Left lung (tissue), 10 donors: ENCODE measurements around the gene PAQR8. TPM values are rescaled to one million over a fixed set of nuclear protein-coding genes. Genes with fewer than 3 reads are reported as not detected.

Experiments used
- ATAC-seq: fragments of 200-7000 bp; cut with Tn5 transposase; one replicate; pipeline ENCODE4 v1.9.1; 2020; ENCODE audit warnings: moderate library complexity
- DNase-seq, 4 donors: peaks; one replicate each; pipeline ENCODE4 v3.0.0-alpha.2; 2013 to 2020
- H3K27ac ChIP-seq, 2 donors: fragments of 200-600 bp; sonication (generic) in 1 of 2; one replicate each; pipeline versions ENCODE4 v1.5.0 to v1.8.0; 2020 to 2021
- H3K27me3 ChIP-seq, 2 donors: fragments of 200-600 bp; sonication (generic) in 1 of 2; one replicate each; pipeline versions ENCODE4 v1.5.0 to v1.8.0; 2020 to 2021
- H3K36me3 ChIP-seq, 2 donors: fragments of 200-600 bp; sonication (generic) in 1 of 2; one replicate each; pipeline versions ENCODE4 v1.5.0 to v1.8.0; 2020 to 2021
- H3K4me1 ChIP-seq, 2 donors: fragments of 200-600 bp; one replicate each; pipeline ENCODE4 v1.8.0; 2021
- H3K4me3 ChIP-seq, 2 donors: fragments of 200-600 bp; sonication (generic) in 1 of 2; one replicate each; pipeline versions ENCODE4 v1.5.0 to v1.8.0; 2020 to 2021; ENCODE audit warnings: mild to moderate bottlenecking in 1 of 2
- H3K9me3 ChIP-seq, 2 donors: fragments of 200-600 bp; sonication (generic) in 1 of 2; one replicate each; pipeline versions ENCODE4 v1.5.0 to v1.8.0; 2020 to 2021
- CTCF ChIP-seq, 2 donors: fragments of 200-600 bp; sonication (generic) in 1 of 2; IDR thresholded peaks; one replicate each; pipeline versions ENCODE4 v1.5.0 to v1.8.0; 2021; ENCODE audit warnings: antibody characterized with exemption in 2 of 2
- intact Hi-C, 2 donors: fragments of 100-400 bp; cut with DNase I; formaldehyde crosslinking; loops; one replicate each; pipeline versions ENCODE4 v1.11.2 to v1.14.2; 2022
- polyA plus RNA-seq, 6 donors: library from polyadenylated mRNA; unstranded; fragments of 120-200 nt; gene quantifications; one replicate each; pipeline ENCODE4 v1.2.1, GENCODE V29; 2013; ENCODE audit not compliant: insufficient read length in 6 of 6
- total RNA-seq, 2 donors: library from RNA; stranded (reverse); fragmentation: NEBNext Ultra II Directional; extraction: Animal tissue kit (Norgen Biotek cat#: 25700); gene quantifications; one replicate each; pipeline ENCODE4 v1.2.1, GENCODE V29; 2021
- donor health status: DM: no; HTN: yes; CAD: no.
- donor health status: DM: no; HTN: no; CAD: no.

PAQR8 gene
- total and polyA plus RNA-seq, 8 donors: 9.3 to 22.9 (median 16.6) TPM

DNA sequence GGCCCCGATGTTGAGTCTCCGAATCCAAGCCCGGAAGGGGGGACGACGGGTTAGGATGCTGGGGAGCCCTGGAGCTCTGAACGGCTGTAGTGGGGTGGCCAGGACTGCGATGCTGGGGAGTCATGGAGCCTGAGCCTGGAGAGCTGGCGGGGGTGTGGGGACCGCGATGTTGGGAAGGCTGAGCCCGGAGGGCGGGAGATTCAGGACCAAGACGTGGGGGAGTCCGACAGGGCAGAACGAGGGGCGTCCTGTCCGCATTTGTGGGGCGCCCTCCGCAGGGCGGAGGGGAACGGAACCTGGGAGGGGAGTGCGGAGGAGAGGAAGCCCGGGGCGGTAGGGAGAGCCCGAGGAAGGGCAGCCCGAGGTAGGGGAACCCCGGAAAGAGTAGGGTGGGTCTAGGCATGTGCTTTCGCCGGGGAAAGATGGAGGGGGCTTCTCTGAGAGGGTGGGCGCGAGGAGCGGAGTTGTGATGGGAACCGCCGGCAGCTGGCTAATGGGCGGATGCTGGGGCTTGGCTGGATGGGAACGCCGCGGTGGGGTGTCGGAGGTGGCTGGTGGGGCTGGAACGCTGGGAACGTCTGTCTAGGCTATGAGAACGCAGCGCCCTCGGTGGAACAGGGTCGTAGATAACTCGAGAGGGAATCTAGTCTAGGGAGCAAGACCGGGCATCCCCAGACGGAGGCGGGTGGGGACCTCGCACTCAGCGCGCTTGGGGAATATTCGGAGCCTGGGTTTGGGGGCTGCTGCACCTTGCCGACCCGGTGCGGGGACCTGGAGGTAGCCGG, 684 bp downstream of the PAQR8 start:
- TF ChIP-seq CTCF (IDR thresholded peaks at IDR 0.05): no peak
- peak overlapping the region; percentile 58 to 86 for H3K27ac ChIP-seq
- DNase-seq (peak in 3 of 4 donors; percentile 42 to 86 (median 57)), ATAC-seq (peak; percentile 51)
- no peaks in the 10 kb centered on the region for H3K9me3 ChIP-seq
- H3K4me3 ChIP-seq: peak overlapping the region; percentile 60 to 81
- H3K36me3 ChIP-seq: peaks cover 0 to under 1% of the 10 kb centered on the region in 2 donors
- H3K27me3 ChIP-seq: no peaks in the 10 kb centered on the region
- peaks cover 7 to 25% of the 10 kb centered on the region in 2 donors for H3K4me1 ChIP-seq
- intact Hi-C loops: no loop called here

DNA sequence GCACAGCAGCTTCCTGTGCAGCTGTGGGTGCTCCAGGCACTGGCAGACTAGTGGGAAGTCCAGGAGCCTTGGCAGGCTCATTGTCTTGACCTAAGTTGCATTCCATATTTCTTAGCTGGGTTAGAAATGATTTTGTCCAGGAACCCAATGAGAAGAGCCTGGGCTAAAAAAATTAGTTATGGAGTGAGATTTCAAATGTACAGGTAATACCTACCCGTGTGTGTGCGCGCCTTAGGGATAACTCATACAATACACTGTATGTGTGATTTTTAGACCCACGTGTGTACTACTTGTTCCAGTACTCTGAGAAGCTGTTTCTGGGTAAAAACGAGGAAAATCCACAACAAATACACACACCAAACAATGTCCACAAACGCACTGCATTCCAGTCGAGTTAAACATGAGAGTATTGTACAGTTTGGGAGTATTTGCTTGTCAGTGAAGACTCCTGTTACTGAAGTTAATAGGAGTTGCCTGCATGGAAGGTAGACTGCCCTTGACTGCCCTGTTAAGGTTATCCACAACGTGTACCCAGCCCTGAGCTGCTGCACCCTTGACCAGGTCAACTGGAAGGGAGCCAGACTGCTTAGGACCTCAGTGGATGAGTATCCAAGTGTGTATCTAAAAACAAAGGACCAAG, 1.4 kb downstream of the PAQR8 start:
- Histone ChIP-seq H3K4me3 (peak overlapping the region; percentile 60 to 81), H3K36me3 (peaks cover 0 to 4% of the 10 kb centered on the region in 2 donors), H3K4me1 (peaks cover 7 to 25% of the 10 kb centered on the region in 2 donors), H3K27me3 (no peaks in the 10 kb centered on the region), H3K9me3 (no peaks in the 10 kb centered on the region), H3K27ac (no peak overlapping the region)
- no peak for TF ChIP-seq CTCF (IDR thresholded peaks at IDR 0.05)
- intact Hi-C loops: no loop called here
- no peak for DNase-seq
- peak; percentile 12 for ATAC-seq

DNA sequence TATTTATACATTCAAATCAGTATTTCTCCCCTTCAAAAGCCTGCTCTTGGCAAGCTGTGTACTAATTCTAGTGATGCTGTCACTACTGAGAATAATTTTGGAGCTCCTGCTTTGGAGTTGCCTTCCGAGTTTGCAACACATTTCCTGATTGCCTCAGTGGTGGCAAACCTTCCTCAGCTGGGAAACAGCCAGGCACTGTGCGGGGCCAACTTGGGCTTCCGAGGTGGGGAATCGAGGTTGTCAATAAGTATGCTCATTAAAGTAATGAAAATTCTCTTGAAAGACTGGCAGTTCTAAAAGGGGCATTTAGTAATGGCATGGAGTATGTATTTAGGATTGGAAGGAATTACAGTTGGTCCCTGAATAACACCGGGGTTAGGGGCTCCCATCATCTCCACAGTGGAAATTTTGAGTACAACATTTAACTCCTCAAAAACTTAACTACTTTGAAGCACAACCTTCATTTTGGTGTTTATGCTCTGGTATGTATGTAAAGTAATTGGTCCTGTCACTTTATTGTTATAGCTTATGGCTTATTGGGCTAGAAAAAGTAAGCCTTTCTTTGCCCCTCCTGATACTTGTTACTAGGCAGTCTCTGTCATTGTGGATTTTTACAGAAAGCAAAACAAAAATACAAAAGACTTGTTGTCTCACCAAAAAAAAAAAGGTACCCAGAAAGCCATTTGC, 2.7 kb downstream of the PAQR8 start:
- no peak for TF ChIP-seq CTCF (IDR thresholded peaks at IDR 0.05)
- H3K4me1 ChIP-seq: peaks cover 7 to 25% of the 10 kb centered on the region in 2 donors
- no peak overlapping the region for H3K27ac ChIP-seq
- DNase-seq (no peak), ATAC-seq (no peak)
- H3K4me3 ChIP-seq: no peak overlapping the region
- no peaks in the 10 kb centered on the region for H3K27me3 ChIP-seq
- peaks cover 0 to 4% of the 10 kb centered on the region in 2 donors for H3K36me3 ChIP-seq
- intact Hi-C loops: no loop called here
- H3K9me3 ChIP-seq: no peaks in the 10 kb centered on the region

GRCh38 chr6:52365317-52365716, 3.4 kb downstream of the PAQR8 start:
- DNase-seq (no peak), ATAC-seq (no peak)
- Histone ChIP-seq H3K4me1 (peaks cover 7 to 25% of the 10 kb centered on the region in 2 donors), H3K27me3 (no peaks in the 10 kb centered on the region), H3K4me3 (no peak overlapping the region), H3K27ac (no peak overlapping the region), H3K9me3 (no peaks in the 10 kb centered on the region), H3K36me3 (peaks cover 0 to 4% of the 10 kb centered on the region in 2 donors)
- no peak for TF ChIP-seq CTCF (IDR thresholded peaks at IDR 0.05)
- intact Hi-C loops: no loop called here
